Testis (tissue), 3 donors: Measurements from ENCODE around the gene TATDN2. TPM values are rescaled to one million over a fixed set of nuclear protein-coding genes. Genes with fewer than 3 reads are reported as not detected.

Experiments
- DNase-seq: peaks from one replicate; pipeline ENCODE4 v3.0.0-alpha.2; 2019
- H3K27ac ChIP-seq, 2 donors: fragments of 200-600 bp; sonication (generic); one replicate each; pipeline ENCODE4 v1.5.1; 2019
- H3K27me3 ChIP-seq: fragments of 200-600 bp; sonication (generic); one replicate; pipeline ENCODE4 v1.5.1; 2019
- H3K36me3 ChIP-seq: fragments of 200-600 bp; sonication (generic); one replicate; pipeline ENCODE4 v1.5.1; 2017; ENCODE audit warnings: low read depth; ENCODE audit errors: missing control alignments
- H3K4me1 ChIP-seq: fragments of 200-600 bp; sonication (generic); one replicate; pipeline ENCODE4 v1.5.1; 2019
- H3K4me3 ChIP-seq, 2 donors: fragments of 200-600 bp; sonication (generic); one replicate each; pipeline ENCODE4 v1.5.1; 2017 to 2019
- H3K9me3 ChIP-seq: fragments of 200-600 bp; sonication (generic); one replicate; pipeline ENCODE4 v1.5.1; 2017
- CTCF ChIP-seq, 3 experiments: fragments of 450-650 bp in 2 of 3; fragments of 200-600 bp in 1 of 3; sonication (generic) in 1 of 3; IDR thresholded peaks; one replicate each; pipeline ENCODE4 v1.5.1; 2016 to 2019; ENCODE audit warnings: antibody characterized with exemption in 3 of 3, mild to moderate bottlenecking in 2 of 3, moderate library complexity in 1 of 3
- POLR2A ChIP-seq: fragments of 450-650 bp; IDR thresholded peaks from one replicate; pipeline ENCODE4 v1.6.1; 2017; ENCODE audit warnings: antibody characterized with exemption, mild to moderate bottlenecking, moderate library complexity
- WGBS, 2 donors: methylation state at CpG; one replicate each; pipeline ENCODE4 v1.1.5; 2018; 5-methylcytosine and 5-hydroxymethylcytosine counted together
- intact Hi-C: fragments of 100-400 bp; cut with DNase I; formaldehyde crosslinking; loops from one replicate; pipeline ENCODE4 v1.15.1; 2023; ENCODE audit warnings: low total_unique reads
- microRNA counts, 2 donors: library from miRNA; unstranded; fragments of <30 nt; microRNA quantifications; one replicate each; lab custom pipeline; 2016
- microRNA-seq, 2 donors: library from miRNA; unstranded; fragments of <30 nt; microRNA quantifications; one replicate each; pipeline ENCODE4, GENCODE V29; 2016; ENCODE audit warnings: borderline number of aligned reads in 2 of 2, borderline replicate concordance in 1 of 2
- polyA plus RNA-seq: library from polyadenylated mRNA; stranded (reverse); fragments of 350-450 nt; fragmentation: Illumina TruSeq; extraction: RNeasy Lipid Tissue Mini Kit (QIAGEN cat#74804); gene quantifications from one replicate; pipeline ENCODE4 v1.2.3, GENCODE V29; 2014; ENCODE audit warnings: low read depth, low replicate concordance; ENCODE audit not compliant: insufficient read depth
- small RNA-seq, 2 donors: library from RNA; depleted of rRNA; stranded (forward); fragments of <200 nt; gene quantifications; one replicate each; pipeline ENCODE3, GENCODE V24; 2016
- total RNA-seq, 2 donors: library from RNA; depleted of rRNA; stranded (reverse); fragments of >200 nt; gene quantifications; one replicate each; pipeline ENCODE4 v1.2.3, GENCODE V29; 2016

The TATDN2 gene
- total and polyA plus RNA-seq, 3 donors from 2014 or later, result 19.8 to 24.3 (median 21.3) TPM

GRCh38 chr3:10329495-10330015 lies 81.3 kb downstream of the TATDN2 start:
- Histone ChIP-seq H3K4me1 (no peaks in the 10 kb centered on the region), H3K9me3 (no peaks in the 10 kb centered on the region), H3K4me3 (no peak overlapping the region), H3K27ac (no peak overlapping the region), H3K36me3 (no peaks in the 10 kb centered on the region), H3K27me3 (no peaks in the 10 kb centered on the region)
- no peak for TF ChIP-seq POLR2A
- no peak for TF ChIP-seq CTCF (IDR thresholded peaks at IDR 0.05)
- 75 to 80% methylated on average over 14 of the region's 14 CpGs for WGBS, 2 donors
- no peak for DNase-seq
- intact Hi-C loops, result no loop called here

- Histone ChIP-seq H3K9me3 (no peaks in the 10 kb centered on the region), H3K27ac (no peak overlapping the region), H3K27me3 (no peaks in the 10 kb centered on the region), H3K4me1 (no peaks in the 10 kb centered on the region), H3K4me3 (no peak overlapping the region), H3K36me3 (no peaks in the 10 kb centered on the region)
- intact Hi-C loops, result no loop called here
- DNase-seq, result no peak
- 76% methylated on average over 12 of the region's 12 CpGs; no CpG with 5 or more reads in 1 of the 2 donors for WGBS, 2 donors
- TF ChIP-seq POLR2A (no peak), CTCF (IDR thresholded peaks at IDR 0.05) (no peak)
Observed at GRCh38 chr3:10330319-10330718, 82.1 kb downstream of the TATDN2 start.

MicroRNAs within 50 kb of the gene (microRNA counts, 767-probe panel; counts per million panel counts)
- microRNA hsa-miR-378b (lab: Ali Mortazavi, UCI), result 0 to 152 counts per million in 2 donors

Small RNA genes within 50 kb of the gene (microRNA-seq; reads per million reads assigned to microRNA genes)
- gene MIR378B, result 0 reads per million in 2 donors

Small RNA genes within 50 kb of the gene (small RNA-seq; reads per million reads assigned to genes)
- 0 to 0.18 reads per million in 2 donors for gene MIR378B
- 0 reads per million in 2 donors for gene RF02126

Other genes starting within 250 kb of the TATDN2 start
- gene FANCD2, start 222.0 kb upstream of the TATDN2 start, total RNA-seq, result 10 to 100 TPM; 23.7 to 41.6 TPM
- 38.5 TPM for gene FANCD2, start 222.0 kb upstream of the TATDN2 start, polyA plus RNA-seq
- 10 to 100 TPM; 14.3 to 25.8 TPM for gene FANCD2OS, start 140.2 kb upstream of the TATDN2 start, total RNA-seq
- 118 TPM for gene FANCD2OS, start 140.2 kb upstream of the TATDN2 start, polyA plus RNA-seq
- gene BRK1, start 132.8 kb upstream of the TATDN2 start, total RNA-seq, result 100 to 1,000 TPM; 145 to 157 TPM
- gene BRK1, start 132.8 kb upstream of the TATDN2 start, polyA plus RNA-seq, result 250 TPM
- 10 to 100 TPM; 61.2 to 73.0 TPM for gene VHL, start 106.7 kb upstream of the TATDN2 start, total RNA-seq
- gene VHL, start 106.7 kb upstream of the TATDN2 start, polyA plus RNA-seq, result 39.6 TPM
- gene IRAK2, start 83.5 kb upstream of the TATDN2 start, total RNA-seq, result 1 to 10 TPM; 3.7 to 3.8 TPM
- 2.1 TPM for gene IRAK2, start 83.5 kb upstream of the TATDN2 start, polyA plus RNA-seq
- under 1 TPM; 0.50 to 0.87 TPM for gene GHRL, start 44.5 kb downstream of the TATDN2 start, total RNA-seq
- gene GHRL, start 44.5 kb downstream of the TATDN2 start, polyA plus RNA-seq, result 1.0 TPM
- gene SEC13, start 72.7 kb downstream of the TATDN2 start, total RNA-seq, result 100 to 1,000 TPM; 112 to 122 TPM
- 125 TPM for gene SEC13, start 72.7 kb downstream of the TATDN2 start, polyA plus RNA-seq